Type B pancreatic cell (in vitro differentiated cells): Measurements from ENCODE around the gene MUS81. TPM values are rescaled to one million over a fixed set of nuclear protein-coding genes. Genes with fewer than 3 reads are reported as not detected.

Experiments used
- DNase-seq: peaks from one replicate; pipeline ENCODE4 v3.0.0; 2021; ENCODE audit warnings: mixed read lengths; ENCODE audit not compliant: unreplicated experiment; ENCODE audit errors: extremely low spot score
- H3K27ac Mint-ChIP-seq: 2 replicates; pipeline ENCODE4 v1.8.0; 2021; ENCODE audit warnings: mild to moderate bottlenecking, mixed read lengths
- H3K27me3 Mint-ChIP-seq: 2 replicates; pipeline ENCODE4 v1.8.0; 2021; ENCODE audit warnings: mixed read lengths
- H3K36me3 Mint-ChIP-seq: 2 replicates; pipeline ENCODE4 v1.8.0; 2021; ENCODE audit warnings: mixed read lengths
- H3K4me1 Mint-ChIP-seq: one replicate; pipeline ENCODE4 v1.8.0; 2021; ENCODE audit warnings: mixed read lengths; ENCODE audit not compliant: unreplicated experiment
- H3K4me3 Mint-ChIP-seq: 2 replicates; pipeline ENCODE4 v1.8.0; 2021; ENCODE audit warnings: mild to moderate bottlenecking, mixed read lengths
- H3K9me3 Mint-ChIP-seq: 2 replicates; pipeline ENCODE4 v1.8.0; 2021; ENCODE audit warnings: mixed read lengths
- total RNA-seq: library from RNA; stranded (reverse); gene quantifications from 2 replicates; pipeline ENCODE4 v1.2.1, GENCODE V29; 2021; ENCODE audit warnings: low replicate concordance
- TF ChIP-seq, protein P1 (sequence below): fragments of 200-600 bp; sonication (generic); conservative IDR thresholded peaks from 2 replicates; pipeline ENCODE4 v1.5.0; 2021; ENCODE audit warnings: antibody characterized with exemption, mild to moderate bottlenecking

Gene MUS81
- total RNA-seq, 1 donor from 2014 or later, result 67.9 TPM

DNA sequence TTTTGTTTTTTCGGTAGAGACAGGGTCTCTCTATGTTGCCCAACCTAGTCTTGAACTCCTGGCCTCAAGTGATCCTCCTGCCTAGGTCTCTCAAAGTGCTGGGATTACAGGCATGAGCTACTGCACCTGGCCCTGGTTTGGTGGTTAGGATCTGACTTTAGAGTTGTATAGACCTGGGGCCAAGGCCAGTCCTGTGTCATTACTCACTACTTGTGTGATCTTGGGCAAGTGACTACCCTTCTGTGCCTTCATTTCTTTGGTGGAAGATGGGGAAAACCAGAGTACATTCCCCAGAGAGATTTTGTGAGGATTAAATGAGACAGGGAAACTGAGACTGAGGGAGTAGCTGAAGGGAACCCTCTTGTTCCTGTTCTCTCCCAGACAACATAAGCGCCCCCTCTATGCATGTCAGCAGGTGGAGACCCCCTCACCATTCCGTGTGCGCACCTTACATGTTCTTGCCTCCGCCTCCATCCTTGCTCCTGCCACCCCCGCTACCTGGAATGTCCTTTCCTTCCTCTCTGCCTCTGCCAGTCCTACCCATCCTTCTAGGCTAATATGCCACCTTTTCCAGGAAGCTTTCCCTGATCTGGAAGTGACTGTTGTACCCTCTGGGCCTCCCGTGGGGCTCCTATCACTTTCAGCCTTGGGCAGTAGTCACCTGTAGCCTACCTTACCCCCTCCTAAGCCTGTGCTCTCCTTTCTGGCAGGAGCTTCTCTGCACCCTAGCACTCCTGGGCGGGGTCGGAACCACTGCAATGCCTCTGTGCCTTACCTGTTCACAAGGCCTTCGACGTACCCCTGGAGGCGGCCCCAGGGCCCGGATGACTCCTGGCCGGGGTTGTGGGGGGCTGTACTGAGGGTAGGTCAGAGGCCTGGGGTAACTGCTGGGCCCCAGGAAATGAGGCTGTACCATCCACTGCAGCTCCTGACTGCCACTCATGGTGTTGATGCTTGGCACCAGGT, 36.1 kb downstream of the MUS81 start:
- Mint-ChIP-seq H3K27me3 (peaks cover 57% of the 10 kb centered on the region), H3K4me1 (peaks cover 8% of the 10 kb centered on the region), H3K36me3 (no peaks in the 10 kb centered on the region), H3K9me3 (no peaks in the 10 kb centered on the region), H3K27ac (peak overlapping the region; percentile 69), H3K4me3 (no peak overlapping the region)
- TF ChIP-seq, protein P1, sequence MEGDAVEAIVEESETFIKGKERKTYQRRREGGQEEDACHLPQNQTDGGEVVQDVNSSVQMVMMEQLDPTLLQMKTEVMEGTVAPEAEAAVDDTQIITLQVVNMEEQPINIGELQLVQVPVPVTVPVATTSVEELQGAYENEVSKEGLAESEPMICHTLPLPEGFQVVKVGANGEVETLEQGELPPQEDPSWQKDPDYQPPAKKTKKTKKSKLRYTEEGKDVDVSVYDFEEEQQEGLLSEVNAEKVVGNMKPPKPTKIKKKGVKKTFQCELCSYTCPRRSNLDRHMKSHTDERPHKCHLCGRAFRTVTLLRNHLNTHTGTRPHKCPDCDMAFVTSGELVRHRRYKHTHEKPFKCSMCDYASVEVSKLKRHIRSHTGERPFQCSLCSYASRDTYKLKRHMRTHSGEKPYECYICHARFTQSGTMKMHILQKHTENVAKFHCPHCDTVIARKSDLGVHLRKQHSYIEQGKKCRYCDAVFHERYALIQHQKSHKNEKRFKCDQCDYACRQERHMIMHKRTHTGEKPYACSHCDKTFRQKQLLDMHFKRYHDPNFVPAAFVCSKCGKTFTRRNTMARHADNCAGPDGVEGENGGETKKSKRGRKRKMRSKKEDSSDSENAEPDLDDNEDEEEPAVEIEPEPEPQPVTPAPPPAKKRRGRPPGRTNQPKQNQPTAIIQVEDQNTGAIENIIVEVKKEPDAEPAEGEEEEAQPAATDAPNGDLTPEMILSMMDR, result no peak
- no peak for DNase-seq

DNA sequence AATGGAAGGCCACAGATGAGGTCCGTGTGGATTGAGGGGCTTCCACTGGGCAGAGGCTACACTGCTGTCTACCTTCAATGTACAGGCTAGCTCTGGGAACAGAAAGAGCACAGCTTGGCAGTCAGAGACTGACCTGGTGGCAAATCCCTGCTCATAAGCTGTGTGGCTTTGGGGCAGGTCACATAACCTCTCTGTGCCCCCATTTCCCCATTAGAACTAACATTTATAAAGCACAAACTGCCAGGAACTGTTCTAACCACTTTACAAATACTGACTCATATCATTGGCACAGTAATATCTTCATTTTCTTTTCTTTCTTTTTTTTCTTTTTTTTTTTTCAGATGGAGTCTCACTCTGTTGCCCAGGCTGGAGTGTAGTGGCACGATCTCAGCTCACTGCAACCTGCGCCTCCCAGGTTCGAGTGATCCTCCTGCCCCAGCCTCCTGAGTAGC, 36.8 kb downstream of the MUS81 start:
- TF ChIP-seq, protein P1, result no peak
- Mint-ChIP-seq H3K27me3 (peaks cover 64% of the 10 kb centered on the region), H3K4me1 (peaks cover 8% of the 10 kb centered on the region), H3K27ac (no peak overlapping the region), H3K36me3 (no peaks in the 10 kb centered on the region), H3K4me3 (peak overlapping the region; percentile 61), H3K9me3 (no peaks in the 10 kb centered on the region)
- DNase-seq, result no peak

DNA sequence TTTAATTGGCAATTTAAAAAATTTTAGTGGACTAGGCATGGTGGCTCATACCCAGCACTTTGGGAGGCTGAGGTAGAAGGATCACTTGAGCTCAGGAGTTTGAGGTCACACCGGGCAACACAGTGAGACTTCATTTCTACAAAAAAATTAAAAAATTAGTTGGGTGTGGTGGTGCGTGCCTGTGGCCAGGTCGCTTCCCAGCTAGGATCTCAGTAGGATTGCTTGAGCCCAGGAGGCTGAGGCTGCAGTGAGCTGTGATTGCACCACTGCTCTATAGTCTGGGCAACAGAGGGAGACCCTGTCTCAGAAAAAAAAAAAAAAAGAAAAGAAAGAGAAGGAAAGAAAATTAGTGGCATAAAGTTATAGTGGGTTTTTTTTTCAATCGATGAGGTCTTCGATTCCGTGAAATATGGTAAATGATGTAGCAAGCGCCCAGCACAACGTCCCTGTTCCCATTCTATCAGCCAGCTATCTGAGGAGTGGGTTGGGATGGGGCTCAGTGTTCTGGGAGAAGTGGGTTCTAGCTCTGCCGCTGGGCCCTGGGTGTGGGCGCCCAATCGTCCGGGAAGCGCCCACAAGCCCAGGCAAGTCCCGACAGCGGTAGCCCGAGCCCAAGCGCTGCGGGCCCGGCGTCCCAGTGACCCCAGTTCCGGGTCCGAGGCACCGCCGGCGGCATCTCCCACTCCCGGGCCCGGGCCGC, 38.6 kb downstream of the MUS81 start:
- H3K27ac Mint-ChIP-seq, result peak overlapping the region; percentile 87
- H3K27me3 Mint-ChIP-seq, result peaks cover 74% of the 10 kb centered on the region
- no peaks in the 10 kb centered on the region for H3K36me3 Mint-ChIP-seq

DNA sequence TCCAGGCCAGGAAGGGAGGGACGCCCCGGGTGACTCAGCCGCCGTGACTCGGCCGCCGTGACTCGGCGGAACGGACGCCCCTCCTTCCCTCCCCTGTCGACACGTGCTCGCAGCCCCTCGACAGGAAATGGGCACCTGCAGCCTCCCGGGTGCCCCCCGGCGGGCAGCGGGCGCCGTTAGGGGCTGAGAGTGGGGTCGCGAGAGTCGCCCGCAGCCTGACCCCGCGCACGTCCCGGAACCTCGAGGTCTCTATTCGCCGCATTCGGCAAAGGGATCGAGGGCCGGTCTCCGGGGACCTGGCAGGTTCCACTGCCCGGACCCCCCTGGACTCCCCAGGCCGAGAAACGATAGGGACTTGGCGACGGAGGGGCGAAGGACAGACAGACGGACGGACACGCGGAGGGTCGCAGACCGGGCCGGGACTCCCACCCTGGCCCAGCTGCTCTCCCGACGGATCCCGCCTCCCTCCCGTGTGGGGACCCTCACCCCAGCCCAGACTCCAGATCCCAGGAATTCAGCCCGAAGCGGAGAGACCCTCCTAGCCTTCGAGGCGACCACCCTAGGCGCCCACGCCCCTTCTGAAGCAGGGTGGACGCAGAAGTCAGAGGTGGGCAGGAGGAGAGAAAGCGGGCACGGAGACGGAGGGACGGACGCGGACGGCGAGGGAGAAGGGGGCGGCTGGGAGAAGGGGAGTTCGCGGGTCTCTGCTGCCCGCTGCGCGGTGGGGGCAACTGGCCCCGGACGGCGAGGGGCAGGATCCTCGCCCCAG, 39.3 kb downstream of the MUS81 start:
- no peak overlapping the region for H3K27ac Mint-ChIP-seq
- H3K9me3 Mint-ChIP-seq, result no peaks in the 10 kb centered on the region
- H3K4me1 Mint-ChIP-seq, result no peaks in the 10 kb centered on the region
- DNase-seq, result no peak
- TF ChIP-seq, protein P1, result no peak
- H3K36me3 Mint-ChIP-seq, result no peaks in the 10 kb centered on the region
- H3K4me3 Mint-ChIP-seq, result peak overlapping the region; percentile 72
- H3K27me3 Mint-ChIP-seq, result peaks cover 76% of the 10 kb centered on the region

More for the DNA sequence above, 38.6 kb downstream of the MUS81 start:
- H3K4me1 Mint-ChIP-seq, result no peaks in the 10 kb centered on the region
- TF ChIP-seq, protein P1, result no peak
- DNase-seq, result no peak
- no peaks in the 10 kb centered on the region for H3K9me3 Mint-ChIP-seq
- peak overlapping the region; percentile 86 for H3K4me3 Mint-ChIP-seq
